GM12878 (cell line): ENCODE measurements around the gene NHSL2. TPM values are rescaled to one million over a fixed set of nuclear protein-coding genes. Genes with fewer than 3 reads are reported as not detected.

Source experiments
- ATAC-seq: fragments of 200-7000 bp; cut with Tn5 transposase; 3 replicates; pipeline ENCODE4 v1.9.1; 2020; ENCODE audit warnings: mild to moderate bottlenecking, moderate library complexity
- BruUV-seq: library from RNA; stranded (reverse); fragments of 400-500 nt; replicated peaks from 2 replicates; lab custom pipeline; 2021; lab: Mats Ljungman, UMichigan
- CTCF ChIA-PET: fragments of 300-600 bp; sonication (Branson Sonifier 250); formaldehyde crosslinking; extraction: SDS; loops from one replicate; lab custom pipeline; 2021; ENCODE audit warnings: inconsistent platforms; lab: Yijun Ruan, JAX
- POLR2A ChIA-PET: fragments of 350-600 bp; formaldehyde crosslinking; extraction: SDS; loops from one replicate; lab custom pipeline; 2021; ENCODE audit warnings: inconsistent platforms; lab: Charles Lee
- RAD21 ChIA-PET: fragments of 300-600 bp; sonication (Branson Sonifier 250); formaldehyde crosslinking; loops from one replicate; lab custom pipeline; 2023; ENCODE audit warnings: antibody characterized with exemption; ENCODE audit not compliant: unreplicated experiment; lab: Charles Lee
- SMC1A ChIA-PET: fragments of 300-600 bp; sonication (Branson Sonifier 250); formaldehyde crosslinking; loops from one replicate; lab custom pipeline; 2023; ENCODE audit not compliant: unreplicated experiment, uncharacterized antibody; lab: Charles Lee
- DNase-seq: peaks from one replicate; pipeline ENCODE4 v3.0.0-alpha.2; 2011; ENCODE audit warnings: low read depth, low spot score
- FAIRE-seq: peaks from 3 replicates; lab custom pipeline; 2011; peaks lifted over from hg19 to GRCh38; lab: Jason Lieb, UNC
- H2AFZ ChIP-seq: 2 replicates; pipeline ENCODE4 v1.6.0; 2011; ENCODE audit warnings: low read depth, low read length, control low read depth; ENCODE audit not compliant: control insufficient read depth
- H3K27ac ChIP-seq: 2 replicates; pipeline ENCODE4 v1.5.1; 2011; ENCODE audit warnings: control low read depth; ENCODE audit not compliant: control insufficient read depth, insufficient read depth
- H3K27me3 ChIP-seq, 2 experiments: replicated peaks in 1 of 2; 2 replicates each; pipeline versions ENCODE4 v1.6.0 to v1.6.1; 2011; ENCODE audit warnings: low read length in 1 of 2; ENCODE audit not compliant: control insufficient read depth in 2 of 2, insufficient read depth in 2 of 2
- H3K36me3 ChIP-seq, 2 experiments: 2 replicates each; pipeline ENCODE4 v1.5.1; 2011; ENCODE audit warnings: low read length in 1 of 2; ENCODE audit not compliant: control insufficient read depth in 2 of 2, insufficient read depth in 2 of 2
- H3K4me1 ChIP-seq: 2 replicates; pipeline ENCODE4 v1.6.1; 2011; ENCODE audit warnings: mild to moderate bottlenecking, low read length, moderate library complexity, mixed read lengths; ENCODE audit not compliant: control insufficient read depth, insufficient read depth
- H3K4me2 ChIP-seq: 2 replicates; pipeline ENCODE4 v1.6.0; 2011; ENCODE audit warnings: control low read depth; ENCODE audit not compliant: control insufficient read depth, insufficient read depth
- H3K4me3 ChIP-seq: fragments of 200-600 bp; sonication (generic); 2 replicates; pipeline ENCODE4 v1.5.1; 2016
- H3K79me2 ChIP-seq: 2 replicates; pipeline ENCODE4 v1.6.0; 2011; ENCODE audit warnings: low read length; ENCODE audit not compliant: control insufficient read depth, insufficient read depth
- H3K9ac ChIP-seq: 2 replicates; pipeline ENCODE4 v1.8.0; 2011; ENCODE audit warnings: low read length, control low read depth, mixed read lengths; ENCODE audit not compliant: control insufficient read depth, insufficient read depth
- H3K9me3 ChIP-seq: replicated peaks from 3 replicates; pipeline ENCODE4 v1.5.1; 2011; ENCODE audit warnings: mild to moderate bottlenecking, low read length; ENCODE audit not compliant: control insufficient read depth, insufficient read depth
- H4K20me1 ChIP-seq: 2 replicates; pipeline ENCODE4 v1.6.0; 2011; ENCODE audit not compliant: control insufficient read depth, insufficient read depth
- BCL11A ChIP-seq: IDR thresholded peaks from 2 replicates; pipeline ENCODE4 v1.6.1; 2011; ENCODE audit warnings: low read depth, low read length
- BRCA1 ChIP-seq: IDR thresholded peaks from 2 replicates; pipeline ENCODE4 v1.6.1; 2011; ENCODE audit warnings: low read depth, low read length, improper control_type of control experiment
- FOXK2 ChIP-seq: fragments of 450-650 bp; IDR thresholded peaks from 2 replicates; pipeline ENCODE4 v1.6.1; 2017; ENCODE audit warnings: mild to moderate bottlenecking, moderate library complexity
- HCFC1 ChIP-seq: fragments of 150-350 bp; IDR thresholded peaks from 2 replicates; pipeline ENCODE4 v1.6.1; 2014; ENCODE audit warnings: low read length
- IKZF1 ChIP-seq: fragments of 450-650 bp; conservative IDR thresholded peaks from 2 replicates; pipeline ENCODE4 v1.6.1; 2017; ENCODE audit warnings: antibody characterized with exemption, mild to moderate bottlenecking
- KDM1A ChIP-seq: fragments of 200-600 bp; sonication (generic); IDR thresholded peaks from 2 replicates; pipeline ENCODE4 v1.6.1; 2016; ENCODE audit warnings: borderline replicate concordance
- MTA3 ChIP-seq: IDR thresholded peaks from 2 replicates; pipeline ENCODE4 v1.6.1; 2012; ENCODE audit warnings: low read length, inconsistent platforms, borderline replicate concordance
- NBN ChIP-seq: fragments of 450-650 bp; IDR thresholded peaks from 2 replicates; pipeline ENCODE4 v1.6.1; 2016
- NR2C1 ChIP-seq: fragments of 450-650 bp; IDR thresholded peaks from 2 replicates; pipeline ENCODE4 v1.6.1; 2017; ENCODE audit warnings: antibody characterized with exemption, mild to moderate bottlenecking, moderate library complexity
- PAX5 ChIP-seq: IDR thresholded peaks from 2 replicates; pipeline ENCODE4 v1.6.1; 2011; ENCODE audit warnings: low read depth, low read length, borderline replicate concordance
- PAX8 ChIP-seq: fragments of 450-650 bp; IDR thresholded peaks from 2 replicates; pipeline ENCODE4 v1.6.1; 2017; ENCODE audit warnings: mild to moderate bottlenecking, moderate library complexity
- POLR2A ChIP-seq: IDR thresholded peaks from 2 replicates; pipeline ENCODE4 v1.6.1; 2011; ENCODE audit warnings: low read depth, mild to moderate bottlenecking, low read length
- RAD51 ChIP-seq: fragments of 450-650 bp; IDR thresholded peaks from 2 replicates; pipeline ENCODE4 v1.6.1; 2016; ENCODE audit warnings: moderate library complexity, mild to moderate bottlenecking, inconsistent platforms
- RFX5 ChIP-seq: IDR thresholded peaks from 2 replicates; pipeline ENCODE4 v1.6.1; 2011; ENCODE audit warnings: low read depth, low read length, improper control_type of control experiment
- SIN3A ChIP-seq: IDR thresholded peaks from 2 replicates; pipeline ENCODE4 v1.6.1; 2012; ENCODE audit warnings: low read depth, low read length, improper control_type of control experiment
- SP1 ChIP-seq: IDR thresholded peaks from one replicate; pipeline ENCODE4 v1.6.1; 2011; ENCODE audit warnings: low read depth, low read length
- STAT3 ChIP-seq: IDR thresholded peaks from 2 replicates; pipeline ENCODE4 v1.6.1; 2011; ENCODE audit warnings: low read depth, low read length, improper control_type of control experiment
- TAF1 ChIP-seq: IDR thresholded peaks from 2 replicates; pipeline ENCODE4 v1.6.1; 2011; ENCODE audit warnings: mild to moderate bottlenecking, low read depth, low read length, borderline replicate concordance
- YBX1 ChIP-seq: fragments of 450-650 bp; IDR thresholded peaks from 2 replicates; pipeline ENCODE4 v1.6.1; 2016; ENCODE audit warnings: antibody characterized with exemption
- WGBS: methylation state at CpG from one replicate; pipeline ENCODE4 v1.1.6; 2016; ENCODE audit warnings: low lambda C conversion rate; ENCODE audit not compliant: insufficient replicate concordance, insufficient coverage; ENCODE audit errors: missing lambda C conversion rate; 5-methylcytosine and 5-hydroxymethylcytosine counted together
- in situ Hi-C: fragments of 300-500 bp; cut with MboI; formaldehyde crosslinking; loops from 9 replicates; pipeline ENCODE4 v1.14.3; 2018; ENCODE audit warnings: mixed read lengths
- intact Hi-C: fragments of 100-400 bp; cut with micrococcal nuclease; formaldehyde crosslinking; loops from one replicate; pipeline ENCODE4 v1.14.2; 2022; ENCODE audit not compliant: unreplicated experiment
- polyA plus RNA-seq, 11 experiments: library from polyadenylated mRNA; depleted of rRNA in 4 of 11; unstranded in 6 of 11; stranded (reverse) in 5 of 11; fragments of >200 nt; fragmentation: Nextera tagmentation in 4 of 11; fragmentation: Illumina TruSeq in 1 of 11; extraction: Ambion mirVana in 4 of 11; extraction: Trizol in 1 of 11; gene quantifications; 1 replicate in 1 of 11; 2 replicates in 10 of 11; pipeline versions ENCODE4 v1.2.1 to v1.2.3, GENCODE V29; 2011 to 2016; ENCODE audit warnings: inconsistent platforms in 2 of 11, missing spikeins in 2 of 11, low read depth in 1 of 11
- total RNA-seq, 4 experiments: library from RNA; depleted of rRNA in 3 of 4; stranded (reverse); fragments of >200 nt in 3 of 4; fragmentation: Illumina TruSeq in 1 of 4; extraction: Trizol in 1 of 4; gene quantifications; 2 replicates each; pipeline versions ENCODE4 v1.2.1 to v1.2.3, GENCODE V29; 2013 to 2021
- TF ChIP-seq, protein P1 (sequence below): IDR thresholded peaks from 2 replicates; pipeline ENCODE4 v1.6.1; 2012; ENCODE audit warnings: low read depth, low read length, improper control_type of control experiment
- TF ChIP-seq, protein P2 (sequence below): fragments of 450-650 bp; IDR thresholded peaks from 2 replicates; pipeline ENCODE4 v1.6.1; 2017; ENCODE audit warnings: low read depth, mild to moderate bottlenecking, moderate library complexity

The NHSL2 gene
- total and polyA plus RNA-seq, 10 of the 15 experiments (the other 5 are each of a cell fraction or from before 2014, with no cell fraction given) = 0.05 to 0.53 (median 0.07) TPM; not detected in 2

DNA sequence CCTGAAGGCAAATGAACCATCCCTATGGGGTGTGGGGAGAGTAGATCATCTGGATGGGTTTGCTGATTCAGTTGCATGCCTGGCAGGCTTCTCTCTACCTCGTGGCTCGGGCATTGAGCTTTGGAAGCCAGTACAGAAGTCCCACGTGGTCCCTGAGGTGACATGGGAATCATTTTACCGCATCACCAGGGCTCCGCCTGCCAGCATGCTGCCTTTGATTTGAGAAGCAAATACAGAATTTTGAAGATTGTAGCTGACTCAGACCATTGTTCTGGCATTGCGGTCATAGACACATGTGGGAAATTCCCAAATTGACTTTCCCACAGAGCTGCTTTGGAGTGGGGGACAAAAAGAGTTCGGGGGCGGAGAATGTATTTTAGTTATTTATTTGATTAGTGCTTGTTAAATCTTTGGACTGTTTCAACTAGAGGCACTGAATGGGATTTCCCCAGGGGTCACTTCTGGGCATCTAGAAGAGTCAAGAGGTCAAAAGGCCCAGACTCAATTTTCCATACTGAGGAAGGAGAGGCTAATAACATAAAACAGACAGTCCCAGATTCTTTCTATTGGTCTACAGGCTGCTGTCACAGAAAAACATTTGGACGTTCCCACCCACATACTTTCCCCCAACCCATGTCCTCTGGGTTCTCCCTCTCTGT is 79.3 kb downstream of the NHSL2 start:
- FAIRE-seq (no peak), DNase-seq (no peak), ATAC-seq (no peak)
- H3K4me2 ChIP-seq = no peak overlapping the region
- H3K4me1 ChIP-seq = no peaks in the 10 kb centered on the region
- H3K9ac ChIP-seq = no peak overlapping the region
- ChIA-PET POLR2A (no interaction called here), CTCF (interaction anchor here (1.2 kb wide), 1 partner anchor 14 kb away, joined by 3 read pairs; no protein-coding TSS in a partner anchor), SMC1A (no interaction called here), RAD21 (no interaction called here)
- BruUV-seq = no TSS peak
- no peak overlapping the region for H3K27ac ChIP-seq
- H3K27me3 ChIP-seq = no peaks in the 10 kb centered on the region; a peak in 1 of 4 replicates
- H2AFZ ChIP-seq = no peak overlapping the region
- H3K9me3 ChIP-seq = no peaks in the 10 kb centered on the region
- no peaks in the 10 kb centered on the region for H4K20me1 ChIP-seq
- intact Hi-C loops = no loop called here
- in situ Hi-C loops = no loop called here
- H3K79me2 ChIP-seq = no peaks in the 10 kb centered on the region
- no peaks in the 10 kb centered on the region for H3K36me3 ChIP-seq
- no peak overlapping the region for H3K4me3 ChIP-seq
- WGBS = 21% methylated on average over 9 of the region's 9 CpGs
- TF ChIP-seq RAD51 (no peak), RFX5 (no peak), BCL11A (no peak), YBX1 (no peak), BRCA1 (no peak), IKZF1 (no peak), HCFC1 (no peak)

DNA sequence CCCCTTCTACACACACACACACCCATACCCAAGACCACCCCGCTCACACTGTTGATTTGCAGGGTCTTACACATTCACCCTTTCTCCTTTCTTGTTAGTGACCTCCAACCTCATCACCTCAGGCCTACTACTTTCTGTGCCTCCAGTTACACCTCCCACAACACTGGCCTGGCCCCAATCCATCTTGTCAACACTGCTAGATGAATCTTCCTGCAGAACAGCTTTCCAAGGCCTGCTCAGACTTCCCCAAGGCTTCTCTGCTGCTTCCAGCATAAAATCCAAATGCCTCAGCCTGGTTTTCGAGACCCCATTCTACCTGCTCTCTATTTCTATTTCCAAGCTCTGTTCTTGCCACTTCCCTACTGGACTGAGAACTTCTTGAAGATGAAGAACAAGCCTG is 79.9 kb downstream of the NHSL2 start:
- no peaks in the 10 kb centered on the region for H3K36me3 ChIP-seq
- no peak overlapping the region for H3K27ac ChIP-seq
- ChIA-PET POLR2A (no interaction called here), SMC1A (no interaction called here), RAD21 (no interaction called here), CTCF (interaction anchor here (1.2 kb wide), 1 partner anchor 15 kb away, joined by 3 read pairs; no protein-coding TSS in a partner anchor)
- no peaks in the 10 kb centered on the region for H3K9me3 ChIP-seq
- DNase-seq (no peak), ATAC-seq (no peak), FAIRE-seq (no peak)
- no peak overlapping the region for H3K4me3 ChIP-seq
- H4K20me1 ChIP-seq = no peaks in the 10 kb centered on the region
- H3K79me2 ChIP-seq = no peaks in the 10 kb centered on the region
- in situ Hi-C loops (no loop called here), intact Hi-C loops (no loop called here)
- H3K4me2 ChIP-seq = no peak overlapping the region
- H3K27me3 ChIP-seq = no peaks in the 10 kb centered on the region; a peak in 1 of 4 replicates
- H2AFZ ChIP-seq = no peak overlapping the region
- no TSS peak for BruUV-seq
- H3K9ac ChIP-seq = no peak overlapping the region
- H3K4me1 ChIP-seq = no peaks in the 10 kb centered on the region
- 0% methylated on average over 2 of the region's 2 CpGs for WGBS
- TF ChIP-seq STAT3 (no peak), POLR2A (no peak), NR2C1 (no peak), BRCA1 (no peak), TAF1 (no peak), SP1 (no peak), PAX8 (no peak), KDM1A (no peak), SIN3A (no peak), MTA3 (no peak), PAX5 (no peak), FOXK2 (no peak), NBN (no peak)
- TF ChIP-seq, protein P1, sequence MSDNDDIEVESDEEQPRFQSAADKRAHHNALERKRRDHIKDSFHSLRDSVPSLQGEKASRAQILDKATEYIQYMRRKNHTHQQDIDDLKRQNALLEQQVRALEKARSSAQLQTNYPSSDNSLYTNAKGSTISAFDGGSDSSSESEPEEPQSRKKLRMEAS = no peak
- TF ChIP-seq, protein P2, sequence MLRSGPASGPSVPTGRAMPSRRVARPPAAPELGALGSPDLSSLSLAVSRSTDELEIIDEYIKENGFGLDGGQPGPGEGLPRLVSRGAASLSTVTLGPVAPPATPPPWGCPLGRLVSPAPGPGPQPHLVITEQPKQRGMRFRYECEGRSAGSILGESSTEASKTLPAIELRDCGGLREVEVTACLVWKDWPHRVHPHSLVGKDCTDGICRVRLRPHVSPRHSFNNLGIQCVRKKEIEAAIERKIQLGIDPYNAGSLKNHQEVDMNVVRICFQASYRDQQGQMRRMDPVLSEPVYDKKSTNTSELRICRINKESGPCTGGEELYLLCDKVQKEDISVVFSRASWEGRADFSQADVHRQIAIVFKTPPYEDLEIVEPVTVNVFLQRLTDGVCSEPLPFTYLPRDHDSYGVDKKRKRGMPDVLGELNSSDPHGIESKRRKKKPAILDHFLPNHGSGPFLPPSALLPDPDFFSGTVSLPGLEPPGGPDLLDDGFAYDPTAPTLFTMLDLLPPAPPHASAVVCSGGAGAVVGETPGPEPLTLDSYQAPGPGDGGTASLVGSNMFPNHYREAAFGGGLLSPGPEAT = no peak
